GM18858 (cell line): Measurements from ENCODE around the gene STEAP2.

Experiments
- ATAC-seq: cut with Tn5 transposase; IDR thresholded peaks from one replicate; pipeline ENCODE4 v1.9.1; 2021; ENCODE audit not compliant: unreplicated experiment

Gene STEAP2

DNA sequence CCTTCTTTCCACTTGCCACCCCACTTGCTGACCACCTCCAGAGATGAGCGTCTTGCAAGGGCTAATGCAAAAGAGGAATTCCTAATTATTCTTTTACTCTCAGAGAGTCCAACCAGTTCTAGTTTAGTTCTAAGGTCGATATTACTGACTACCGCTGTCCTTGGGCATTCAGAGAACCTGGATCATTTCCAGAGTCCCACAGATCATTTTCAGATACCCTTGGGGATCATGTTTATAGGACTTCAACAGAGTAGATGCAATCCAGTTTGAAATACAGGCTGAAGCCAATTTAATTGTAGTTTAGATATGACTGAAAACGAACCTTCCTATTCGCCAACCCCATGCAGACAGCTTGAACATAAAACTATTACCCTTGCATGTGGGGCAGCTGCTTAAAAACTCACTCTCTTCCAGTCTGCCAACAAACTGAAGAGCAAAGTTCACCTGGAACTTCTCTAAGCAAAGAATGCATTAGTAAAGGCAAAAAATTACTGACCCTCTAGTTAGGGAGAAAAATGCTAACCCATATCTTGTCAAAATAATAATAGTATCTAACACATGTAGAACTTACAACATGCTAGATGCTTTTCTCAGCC lies 55.8 kb downstream of the STEAP2 start:
- no peak for ATAC-seq

- no peak for ATAC-seq
These were observed 57.6 kb downstream of the STEAP2 start for GRCh38 chr7:90269163-90269562.

- no peak for ATAC-seq
These were observed 59.1 kb downstream of the STEAP2 start for GRCh38 chr7:90270431-90271178.

DNA sequence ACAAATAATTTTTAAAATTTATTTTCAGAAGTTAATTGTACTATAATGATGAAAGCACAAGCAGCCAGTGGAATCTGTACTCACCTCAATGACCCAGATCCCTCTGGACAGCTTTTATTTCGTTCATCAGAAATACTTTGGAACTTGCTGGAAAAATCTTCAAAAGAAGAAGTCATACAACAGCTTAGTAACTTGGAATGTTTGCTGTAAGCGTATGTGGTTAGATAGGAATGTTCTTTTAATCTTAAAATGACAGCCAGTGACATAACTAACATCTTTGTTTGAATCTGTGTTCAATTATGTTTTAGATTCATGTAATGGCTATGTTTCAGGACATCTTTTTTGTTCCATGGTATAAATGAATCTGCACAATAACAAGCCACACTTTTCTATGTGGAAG lies 60.2 kb downstream of the STEAP2 start:
- no peak for ATAC-seq

DNA sequence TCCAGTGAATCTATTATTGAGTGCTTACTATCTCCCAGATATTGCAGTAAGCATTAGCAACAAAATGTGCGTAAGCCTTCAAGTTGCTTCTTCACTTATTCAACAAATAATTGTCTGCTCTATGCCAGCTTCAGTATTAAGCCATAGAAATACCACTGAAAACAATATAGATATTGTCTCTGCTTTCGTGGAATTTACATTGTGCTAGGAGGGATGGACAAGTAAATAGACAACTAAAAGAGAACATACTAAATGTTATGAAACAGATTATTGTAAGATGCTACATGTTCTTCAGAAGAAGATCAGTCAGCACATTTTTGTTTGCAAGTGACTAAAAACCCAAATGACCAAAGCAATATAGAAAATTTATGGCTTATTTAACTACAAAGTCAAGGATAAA lies 60.7 kb downstream of the STEAP2 start:
- ATAC-seq = no peak

DNA sequence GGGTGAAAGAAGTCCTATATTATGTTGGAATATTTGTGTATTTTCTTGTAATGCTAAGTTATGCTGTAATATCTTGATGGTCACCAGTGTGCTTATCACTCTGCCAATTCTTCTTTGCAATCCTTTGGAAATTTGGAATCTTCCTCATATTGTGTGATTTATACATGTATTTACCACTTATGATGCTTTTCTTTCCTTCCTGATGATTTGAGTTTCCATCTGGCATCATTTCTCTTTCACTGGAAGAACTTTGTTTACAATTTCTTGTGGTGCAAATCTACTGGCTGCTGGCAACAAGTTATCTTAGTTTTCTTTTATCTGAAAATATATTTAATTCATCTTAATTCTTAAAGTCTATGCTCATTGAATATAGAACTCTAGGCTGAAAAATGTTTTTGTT lies 62.6 kb downstream of the STEAP2 start:
- ATAC-seq = no peak

GRCh38 chr7:90276033-90276728 lies 64.6 kb downstream of the STEAP2 start:
- no peak for ATAC-seq
